ENCODE results near the gene WDR5B. TPM values are rescaled to one million over a fixed set of nuclear protein-coding genes. Genes with fewer than 3 reads are reported as not detected.

WDR5B gene
- total and polyA plus RNA-seq, 2 donors (not counting 3 experiments of a cell fraction or from before 2014, with no cell fraction given) = 1.8 to 3.7 TPM

- CTCF ChIA-PET = interaction anchor here (2.5 kb wide), 1 partner anchor 63 kb away, joined by 10 read pairs; no protein-coding TSS in a partner anchor
- Histone ChIP-seq H4K20me1 (replicated peaks; ENCODE audit: control insufficient read depth, extremely low read depth, insufficient read depth, low read length) (no peaks in the 10 kb centered on the region), H2AFZ (ENCODE audit: low read depth, low read length) (no peak overlapping the region), H3K4me2 (ENCODE audit: insufficient read depth, low read length) (no peak overlapping the region), H3K27ac (ENCODE audit: insufficient read depth, low read depth, low read length) (no peak overlapping the region), H3K79me2 (ENCODE audit: control insufficient read depth, insufficient read depth, low read length) (peaks cover 6% of the 10 kb centered on the region), H3K9me3 (replicated peaks; ENCODE audit: control insufficient read depth, insufficient read depth, low read length) (no peaks in the 10 kb centered on the region), H3K4me3 (replicated peaks in 1 of 3; ENCODE audit: insufficient read depth in 1 of 3, low read depth in 1 of 3, low read length in 3 of 3) (no peak overlapping the region), H3K36me3 (ENCODE audit: control insufficient read depth in 2 of 2, extremely low read depth in 1 of 2, insufficient read depth in 2 of 2, low read length in 2 of 2) (peaks cover 12 to 17% of the 10 kb centered on the region in 2 experiments), H3K27me3 (ENCODE audit: control insufficient read depth in 2 of 2, insufficient read depth in 2 of 2, low read length in 2 of 2) (no peaks in the 10 kb centered on the region), H3K4me1 (ENCODE audit: control insufficient read depth, extremely low read depth, insufficient read depth, low read length) (no peaks in the 10 kb centered on the region), H3K9ac (replicated peaks; ENCODE audit: extremely low read depth, insufficient read depth, low read length) (no peak overlapping the region), H3K9me1 (replicated peaks; ENCODE audit: control insufficient read depth, extremely low read depth, insufficient read depth, low read length) (no peaks in the 10 kb centered on the region)
- dilution Hi-C loops (cut with MboI; ENCODE audit: extremely low pct_ligation_motif_present, low sequenced_read_pairs) (no loop called here), intact Hi-C loops (cut with micrococcal nuclease) (no loop called here)
- FAIRE-seq (no peak), DNase-seq (ENCODE audit: low read depth, low spot score) (no peak)
- BruUV-seq (replicated peaks) = no TSS peak
- TF ChIP-seq GATA2 (IDR thresholded peaks at IDR 0.05; ENCODE audit: insufficient read depth, insufficient read length, low read depth, low read length) (no peak), EZH2 (IDR thresholded peaks at IDR 0.05; ENCODE audit: borderline replicate concordance, low read depth, low read length, severe bottlenecking) (no peak), JUN (IDR thresholded peaks at IDR 0.05; ENCODE audit: borderline replicate concordance, insufficient read depth, insufficient read length, low read depth) (no peak), CTCF (IDR thresholded peaks at IDR 0.05; ENCODE audit: extremely low read depth in 1 of 2, insufficient read depth in 1 of 2, low read depth in 1 of 2, low read length in 2 of 2) (no peak), MAX (IDR thresholded peaks at IDR 0.05; ENCODE audit: insufficient read depth, insufficient read length) (no peak), MYC (IDR thresholded peaks at IDR 0.05; ENCODE audit: low read depth, low read length) (no peak), POLR2A (IDR thresholded peaks at IDR 0.05; ENCODE audit: low read depth, low read length) (no peak), POLR2AphosphoS5 (IDR thresholded peaks at IDR 0.05; ENCODE audit: insufficient read depth, low read depth, low read length) (no peak), FOS (IDR thresholded peaks at IDR 0.05; ENCODE audit: borderline replicate concordance, insufficient read depth, low read length) (no peak)
- POLR2A ChIA-PET = no interaction called here
These were observed 40.2 kb upstream of the WDR5B start for GRCh38 chr3:122456074-122456473.

Data from endothelial cell of umbilical vein (primary cell).